Measurements from ENCODE around the gene NR4A2. TPM values are rescaled to one million over a fixed set of nuclear protein-coding genes. Genes with fewer than 3 reads are reported as not detected.
A peak's percentile ranks its signal among the peaks of the same experiment; 100 is the strongest.
"Not testable (repeated sequence)": the region's sequence is repeated elsewhere in the genome, so short reads cannot be mapped to it uniquely, and the experiment has no call there.

The NR4A2 gene
- total RNA-seq, 2 donors from 2014 or later = 3.4 to 9.7 TPM

GRCh38 chr2:156326526-156327095 is 5.9 kb downstream of the NR4A2 start:
- intact Hi-C loops (cut with DNase I, micrococcal nuclease) = no loop called here
- no peak for ATAC-seq
- no peak for DNase-seq

GRCh38 chr2:156325688-156326525 is 6.6 kb downstream of the NR4A2 start:
- no peak for ATAC-seq
- intact Hi-C loops (cut with DNase I, micrococcal nuclease) = no loop called here

GRCh38 chr2:156323754-156324153 is 8.8 kb downstream of the NR4A2 start:
- intact Hi-C loops (cut with DNase I, micrococcal nuclease) = no loop called here
- DNase-seq = no peak
- ATAC-seq = no peak

More at GRCh38 chr2:156325688-156326525, 6.6 kb downstream of the NR4A2 start:
- no peak for DNase-seq

GRCh38 chr2:156322686-156323231 is 9.8 kb downstream of the NR4A2 start:
- no peak for ATAC-seq
- DNase-seq = peak in 1 of 2 donors; percentile 31
- intact Hi-C loops (cut with DNase I, micrococcal nuclease) = no loop called here

- intact Hi-C loops (cut with DNase I, micrococcal nuclease) = no loop called here
- peak; percentile 59 for ATAC-seq
- DNase-seq = peak in 1 of 2 donors; percentile 39
Observed at GRCh38 chr2:156322051-156322685, 10.4 kb downstream of the NR4A2 start.

GRCh38 chr2:156321243-156321904 is 11.1 kb downstream of the NR4A2 start:
- intact Hi-C loops (cut with DNase I, micrococcal nuclease) = no loop called here
- DNase-seq = peak; percentile 37 to 59
- ATAC-seq = peak; percentile 51

- peak; percentile 55 for ATAC-seq
- peak; percentile 46 to 61 for DNase-seq
- intact Hi-C loops (cut with DNase I, micrococcal nuclease) = no loop called here
Observed at GRCh38 chr2:156320486-156321098, 11.9 kb downstream of the NR4A2 start.

- intact Hi-C loops (cut with DNase I, micrococcal nuclease) = no loop called here
- ATAC-seq (peak; percentile 81), DNase-seq (peak; percentile 55 to 64)
Observed at GRCh38 chr2:156319811-156320485, 12.6 kb downstream of the NR4A2 start.

- DNase-seq (no peak), ATAC-seq (no peak)
- intact Hi-C loops (cut with DNase I, micrococcal nuclease) = no loop called here
Observed at GRCh38 chr2:156317631-156318030, 14.9 kb downstream of the NR4A2 start.

GRCh38 chr2:156311976-156312375 is 20.5 kb downstream of the NR4A2 start:
- no peak for ATAC-seq
- intact Hi-C loops (cut with DNase I, micrococcal nuclease) = no loop called here

GRCh38 chr2:156310773-156311172 is 21.7 kb downstream of the NR4A2 start:
- intact Hi-C loops (cut with DNase I, micrococcal nuclease) = no loop called here
- ATAC-seq (no peak), DNase-seq (no peak)

More at GRCh38 chr2:156311976-156312375, 20.5 kb downstream of the NR4A2 start:
- no peak for DNase-seq

GRCh38 chr2:156309917-156310316 is 22.6 kb downstream of the NR4A2 start:
- intact Hi-C loops (cut with DNase I, micrococcal nuclease) = no loop called here
- DNase-seq (no peak), ATAC-seq (no peak)

GRCh38 chr2:156309167-156309566 is 23.4 kb downstream of the NR4A2 start:
- ATAC-seq (no peak), DNase-seq (no peak)
- intact Hi-C loops (cut with DNase I, micrococcal nuclease) = no loop called here

GRCh38 chr2:156306821-156307220 is 25.7 kb downstream of the NR4A2 start:
- no peak for DNase-seq
- no peak for ATAC-seq
- intact Hi-C loops (cut with DNase I, micrococcal nuclease) = no loop called here

- ATAC-seq (no peak), DNase-seq (no peak)
- intact Hi-C loops (cut with DNase I, micrococcal nuclease) = no loop called here
Observed at GRCh38 chr2:156305121-156305520, 27.4 kb downstream of the NR4A2 start.

- ATAC-seq (no peak), DNase-seq (no peak)
- intact Hi-C loops (cut with DNase I, micrococcal nuclease) = no loop called here
Observed at GRCh38 chr2:156300337-156300736, 32.2 kb downstream of the NR4A2 start.

GRCh38 chr2:156294945-156295580 is 37.5 kb downstream of the NR4A2 start:
- ATAC-seq = no peak
- intact Hi-C loops (cut with DNase I, micrococcal nuclease) = no loop called here
- no peak for DNase-seq

- intact Hi-C loops (cut with DNase I, micrococcal nuclease); DNase-seq: not testable (repeated sequence)
Observed at GRCh38 chr2:156293382-156293781, 39.1 kb downstream of the NR4A2 start.

More at GRCh38 chr2:156293382-156293781, 39.1 kb downstream of the NR4A2 start:
- not testable (repeated sequence) for ATAC-seq

All from left colon (tissue), 2 donors.